HepG2 (cell line): ENCODE measurements around the gene BOD1L1. TPM values are rescaled to one million over a fixed set of nuclear protein-coding genes. Genes with fewer than 3 reads are reported as not detected.

Experiments
- GABPA ChIP-seq, 2 experiments: IDR thresholded peaks; 2 replicates each; pipeline ENCODE4 v1.6.1; 2011 to 2016; ENCODE audit warnings: low read depth in 2 of 2, low read length in 1 of 2, missing biosample characterization in 1 of 2, missing genetic modification characterization in 1 of 2
- HMGXB3 ChIP-seq: sonication (generic); formaldehyde crosslinking; IDR thresholded peaks from 2 replicates; pipeline ENCODE4 v1.4.0; 2020; ENCODE audit warnings: missing genetic modification reagents, borderline replicate concordance
- KDM5B ChIP-seq: sonication (generic); formaldehyde crosslinking; IDR thresholded peaks from 2 replicates; pipeline ENCODE4 v1.4.0; 2020; ENCODE audit warnings: missing genetic modification reagents, mild to moderate bottlenecking, borderline replicate concordance
- PCBP2 ChIP-seq: fragments of 200-400 bp; formaldehyde crosslinking; optimal IDR thresholded peaks from 2 replicates; pipeline ENCODE3; 2018; ENCODE audit warnings: low read length, low read depth; ENCODE audit not compliant: poor library complexity, severe bottlenecking
- PREB ChIP-seq: sonication (generic); formaldehyde crosslinking; IDR thresholded peaks from 2 replicates; pipeline ENCODE4 v1.4.0; 2020; ENCODE audit warnings: missing genetic modification reagents
- REXO4 ChIP-seq: sonication (generic); formaldehyde crosslinking; IDR thresholded peaks from 2 replicates; pipeline ENCODE4 v1.8.0; 2022; ENCODE audit warnings: missing genetic modification reagents, mild to moderate bottlenecking, borderline replicate concordance
- ZFAT ChIP-seq: sonication (generic); formaldehyde crosslinking; conservative IDR thresholded peaks from 2 replicates; pipeline ENCODE4 v1.8.1; 2023; ENCODE audit warnings: missing genetic modification reagents, inconsistent platforms
- ZFP41 ChIP-seq: sonication (generic); formaldehyde crosslinking; IDR thresholded peaks from 2 replicates; pipeline ENCODE4 v1.4.0; 2020; ENCODE audit warnings: mild to moderate bottlenecking, missing genetic modification reagents, borderline replicate concordance
- ZNF574 ChIP-seq: sonication (generic); formaldehyde crosslinking; IDR thresholded peaks from 2 replicates; pipeline ENCODE4 v1.4.0; 2020; ENCODE audit warnings: missing genetic modification reagents
- ZNF609 ChIP-seq: sonication (generic); formaldehyde crosslinking; IDR thresholded peaks from 2 replicates; pipeline ENCODE4 v1.4.0; 2020; ENCODE audit warnings: mild to moderate bottlenecking, missing genetic modification reagents, borderline replicate concordance
- ZNF615 ChIP-seq: sonication (generic); formaldehyde crosslinking; IDR thresholded peaks from 2 replicates; pipeline ENCODE4 v1.5.0; 2020; ENCODE audit warnings: mild to moderate bottlenecking, missing genetic modification reagents, borderline replicate concordance
- ZNF746 ChIP-seq: sonication (generic); formaldehyde crosslinking; IDR thresholded peaks from 2 replicates; pipeline ENCODE4 v1.8.0; 2022; ENCODE audit warnings: mild to moderate bottlenecking, missing genetic modification reagents
- polyA plus RNA-seq, 8 experiments: library from polyadenylated mRNA; depleted of rRNA in 3 of 8; stranded (reverse) in 7 of 8; unstranded in 1 of 8; fragments of >200 nt; fragmentation: Illumina TruSeq in 4 of 8; extraction: Trizol in 4 of 8; gene quantifications; 2 replicates each; pipeline versions ENCODE4 v1.2.1 to v1.2.3, GENCODE V29; 2011 to 2016; ENCODE audit warnings: low read depth in 4 of 8, missing spikeins in 1 of 8, mixed read lengths in 1 of 8; ENCODE audit not compliant: insufficient read depth in 1 of 8
- total RNA-seq, 5 experiments: library from RNA; depleted of rRNA; stranded (reverse); fragments of >200 nt; fragmentation: Illumina TruSeq; extraction: Trizol; gene quantifications; 2 replicates each; pipeline ENCODE4 v1.2.3, GENCODE V29; 2016; ENCODE audit warnings: low read depth in 1 of 5

Gene BOD1L1
- total and polyA plus RNA-seq, 2 of the 13 experiments (the other 11 are each of a cell fraction or from before 2014, with no cell fraction given): 11.7 to 17.9 TPM

GRCh38 chr4:13654162-13654797 lies 26.8 kb upstream of the BOD1L1 start (continued):
- TF ChIP-seq ZNF609 (CRISPR knock-in tag) (no peak), HMGXB3 (CRISPR knock-in tag) (no peak), ZNF574 (CRISPR knock-in tag) (peak; percentile 55; the same call in 1 of the 2 replicates), PCBP2 (no peak), GABPA (IDR thresholded peaks at IDR 0.05; ENCODE audit: low read depth, low read length) (peak; percentile 28; the same call in 1 of the 2 replicates), GABPA (CRISPR knock-in tag; IDR thresholded peaks at IDR 0.05; ENCODE audit: low read depth) (peak; percentile 35; the same call in 1 of the 2 replicates), ZNF615 (no peak), REXO4 (no peak), ZNF746 (peak; percentile 42; the same call in 1 of the 2 replicates), KDM5B (CRISPR knock-in tag) (no peak; the same call in 1 of the 2 replicates), ZFAT (no peak), PREB (CRISPR knock-in tag) (no peak), ZFP41 (CRISPR knock-in tag) (no peak)
